DOHH2 (cell line): ENCODE measurements around the gene SLC22A2.

Experiments used
- H3F3A ChIP-seq: fragments of 200-600 bp; sonication (generic), shearing (Covaris generic); 2 replicates; pipeline ENCODE4 v1.6.0; 2016; ENCODE audit warnings: antibody characterized with exemption, mild to moderate bottlenecking; ENCODE audit not compliant: control insufficient read depth, insufficient read depth
- H3K27ac ChIP-seq: fragments of 200-600 bp; sonication (generic); 2 replicates; pipeline ENCODE4 v1.5.1; 2014; ENCODE audit warnings: low read depth, mild to moderate bottlenecking, low read length, moderate library complexity
- H3K27me3 ChIP-seq: fragments of 200-600 bp; sonication (generic); 2 replicates; pipeline ENCODE4 v1.6.1; 2014; ENCODE audit warnings: mild to moderate bottlenecking, low read length, mixed read lengths; ENCODE audit not compliant: control insufficient read depth
- H3K36me3 ChIP-seq: fragments of 200-600 bp; sonication (generic); 2 replicates; pipeline ENCODE4 v1.6.1; 2014; ENCODE audit warnings: mild to moderate bottlenecking, low read length, moderate library complexity, mixed read lengths; ENCODE audit not compliant: control insufficient read depth
- H3K4me1 ChIP-seq: fragments of 200-600 bp; sonication (generic); 2 replicates; pipeline ENCODE4 v1.6.1; 2014; ENCODE audit warnings: mild to moderate bottlenecking, low read length, mixed read lengths; ENCODE audit not compliant: control insufficient read depth
- H3K4me2 ChIP-seq: fragments of 200-600 bp; sonication (generic); 2 replicates; pipeline ENCODE4 v1.6.0; 2014; ENCODE audit warnings: mild to moderate bottlenecking, low read length, moderate library complexity
- H3K4me3 ChIP-seq: fragments of 200-600 bp; sonication (generic); 2 replicates; pipeline ENCODE4 v1.5.1; 2014; ENCODE audit warnings: mild to moderate bottlenecking, low read length, mixed read lengths
- H3K79me2 ChIP-seq: fragments of 200-600 bp; sonication (generic); 2 replicates; pipeline ENCODE4 v1.6.1; 2014; ENCODE audit warnings: mild to moderate bottlenecking, low read length, mixed read lengths; ENCODE audit not compliant: control insufficient read depth
- H3K9me2 ChIP-seq: fragments of 200-600 bp; sonication (generic); replicated peaks from 2 replicates; pipeline ENCODE4 v1.6.1; 2014; ENCODE audit warnings: mild to moderate bottlenecking, low read length, mixed read lengths; ENCODE audit not compliant: control insufficient read depth
- H3K9me3 ChIP-seq: fragments of 200-600 bp; sonication (generic); 2 replicates; pipeline ENCODE4 v1.6.1; 2014; ENCODE audit warnings: antibody characterized with exemption, low read length, mixed read lengths; ENCODE audit not compliant: control insufficient read depth, insufficient read depth
- H4K20me1 ChIP-seq: fragments of 200-600 bp; sonication (generic); 2 replicates; pipeline ENCODE4 v1.6.0; 2014; ENCODE audit warnings: low read depth, mild to moderate bottlenecking, antibody characterized with exemption, low read length, moderate library complexity; ENCODE audit not compliant: control insufficient read depth, insufficient read depth
- CTCF ChIP-seq: fragments of 200-600 bp; sonication (generic); IDR thresholded peaks from one replicate; pipeline ENCODE4 v1.5.1; 2014; ENCODE audit warnings: antibody characterized with exemption, mild to moderate bottlenecking, low read depth, low read length; ENCODE audit not compliant: poor library complexity, severe bottlenecking
- EZH2phosphoT487 ChIP-seq: fragments of 200-600 bp; sonication (generic); IDR thresholded peaks from 2 replicates; pipeline ENCODE4 v1.6.1; 2017; ENCODE audit warnings: borderline replicate concordance, mild to moderate bottlenecking, antibody characterized with exemption, low read length, moderate library complexity, mixed read lengths

The SLC22A2 gene

DNA sequence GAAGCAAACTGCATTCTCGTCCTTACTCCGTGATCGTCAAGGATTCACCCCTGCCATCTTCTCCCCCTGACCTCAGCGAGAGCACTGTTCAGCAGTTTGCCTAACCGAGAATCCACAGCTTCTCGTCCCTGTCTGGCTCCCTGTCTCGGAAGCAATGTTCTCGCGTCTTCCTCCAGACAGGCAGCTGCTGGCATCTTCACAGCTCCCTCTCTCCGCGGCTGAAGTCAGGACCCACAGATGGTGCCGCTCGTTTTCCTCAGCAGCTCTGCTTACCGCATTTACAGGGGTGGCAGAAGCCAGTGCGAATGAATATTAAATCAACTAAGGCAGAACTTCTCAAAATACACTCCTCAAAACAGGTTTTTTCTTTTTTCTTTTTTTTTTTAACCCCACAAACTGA is 18.9 kb upstream of the SLC22A2 start:
- Histone ChIP-seq H3K27ac (no peak overlapping the region), H3K9me2 (no peaks in the 10 kb centered on the region), H3K4me1 (no peaks in the 10 kb centered on the region), H3K9me3 (no peaks in the 10 kb centered on the region), H3K36me3 (no peaks in the 10 kb centered on the region), H3K27me3 (no peaks in the 10 kb centered on the region), H3K79me2 (no peaks in the 10 kb centered on the region), H3K4me2 (no peak overlapping the region), H3K4me3 (no peak overlapping the region), H4K20me1 (no peaks in the 10 kb centered on the region), H3F3A (no peaks in the 10 kb centered on the region)
- no peak for TF ChIP-seq CTCF
- no peak for TF ChIP-seq EZH2phosphoT487

- Histone ChIP-seq H3K79me2 (no peaks in the 10 kb centered on the region), H3F3A (no peaks in the 10 kb centered on the region), H3K9me2 (no peaks in the 10 kb centered on the region), H4K20me1 (no peaks in the 10 kb centered on the region), H3K4me1 (no peaks in the 10 kb centered on the region), H3K27ac (no peak overlapping the region), H3K4me3 (no peak overlapping the region), H3K4me2 (no peak overlapping the region), H3K9me3 (no peaks in the 10 kb centered on the region), H3K27me3 (no peaks in the 10 kb centered on the region), H3K36me3 (no peaks in the 10 kb centered on the region)
- TF ChIP-seq CTCF, result no peak
- TF ChIP-seq EZH2phosphoT487, result no peak
These were observed 18.5 kb upstream of the SLC22A2 start for GRCh38 chr6:160277144-160277543.

DNA sequence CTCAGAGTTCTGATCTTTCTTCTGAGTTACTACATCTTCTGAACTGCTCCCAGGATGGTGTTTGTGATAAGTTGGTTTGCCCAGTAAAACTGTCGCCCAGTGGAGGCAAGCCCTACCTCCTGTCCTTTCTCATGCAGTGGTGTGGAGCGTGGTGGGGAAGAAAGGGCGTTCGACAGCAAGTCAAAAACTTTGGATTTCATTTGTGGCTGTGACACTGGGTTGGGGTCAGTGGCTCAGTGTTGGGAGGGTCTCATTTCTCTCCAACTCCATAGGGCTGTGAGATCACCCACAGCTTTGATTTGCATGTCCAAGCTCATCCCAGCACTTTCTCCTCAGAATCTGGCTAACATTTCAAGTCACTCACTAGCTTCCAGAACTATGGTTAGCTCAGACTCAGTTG is 17.5 kb upstream of the SLC22A2 start:
- no peak overlapping the region for H3K27ac ChIP-seq
- no peaks in the 10 kb centered on the region for H3F3A ChIP-seq
- H3K4me1 ChIP-seq, result no peaks in the 10 kb centered on the region
- no peaks in the 10 kb centered on the region for H3K9me3 ChIP-seq
- no peaks in the 10 kb centered on the region for H3K9me2 ChIP-seq
- no peaks in the 10 kb centered on the region for H4K20me1 ChIP-seq
- no peak overlapping the region for H3K4me3 ChIP-seq
- H3K27me3 ChIP-seq, result no peaks in the 10 kb centered on the region
- H3K36me3 ChIP-seq, result no peaks in the 10 kb centered on the region
- TF ChIP-seq EZH2phosphoT487 (no peak), CTCF (no peak)
- no peak overlapping the region for H3K4me2 ChIP-seq
- H3K79me2 ChIP-seq, result no peaks in the 10 kb centered on the region
